SK-N-SH (cell line): Measurements from ENCODE around the gene ACSL1. TPM values are rescaled to one million over a fixed set of nuclear protein-coding genes. Genes with fewer than 3 reads are reported as not detected.

ENCODE experiments used
- CTCF ChIA-PET: fragments of 300-600, 350-600 bp; formaldehyde crosslinking; extraction: SDS; loops from one replicate; lab custom pipeline; 2021; lab: Yijun Ruan, JAX
- POLR2A ChIA-PET: fragments of 350-600 bp; sonication (Branson Sonifier 250); formaldehyde crosslinking; extraction: SDS; loops from one replicate; lab custom pipeline; 2020; ENCODE audit warnings: antibody characterized with exemption, inconsistent platforms; lab: Yijun Ruan, JAX
- DNase-seq: peaks from one replicate; pipeline ENCODE4 v3.0.0; 2012
- H2AFZ ChIP-seq: fragments of 200-600 bp; sonication (generic); 2 replicates; pipeline ENCODE4 v1.8.1; 2016; ENCODE audit warnings: antibody characterized with exemption, mild to moderate bottlenecking, low read depth
- H3F3A ChIP-seq: fragments of 200-600 bp; sonication (generic); replicated peaks from 2 replicates; pipeline ENCODE3; 2016; ENCODE audit warnings: antibody characterized with exemption, mild to moderate bottlenecking; ENCODE audit not compliant: insufficient read depth
- H3K27ac ChIP-seq, 2 experiments: fragments of 200-500 bp in 1 of 2; fragments of 200-600 bp in 1 of 2; sonication (Bioruptor generic) in 1 of 2; sonication (generic), shearing (Covaris generic) in 1 of 2; 2 replicates each; pipeline versions ENCODE4 v1.5.1 to v1.6.1; 2014 to 2016; ENCODE audit warnings: low read depth in 2 of 2, inconsistent platforms in 1 of 2, low read length in 1 of 2, mild to moderate bottlenecking in 1 of 2, mixed read lengths in 1 of 2
- H3K27me3 ChIP-seq: fragments of 200-600 bp; sonication (generic), shearing (Covaris generic); 2 replicates; pipeline ENCODE4 v1.6.1; 2016; ENCODE audit warnings: mixed run types; ENCODE audit not compliant: insufficient read depth
- H3K36me3 ChIP-seq, 2 experiments: fragments of 200-500 bp in 1 of 2; fragments of 200-600 bp in 1 of 2; sonication (Bioruptor generic) in 1 of 2; sonication (generic) in 1 of 2; replicated peaks in 1 of 2; 2 replicates each; pipeline versions ENCODE3 to v1.5.1; 2014 to 2016; ENCODE audit warnings: low read length in 1 of 2, mild to moderate bottlenecking in 1 of 2; ENCODE audit not compliant: insufficient read depth in 2 of 2, control insufficient read depth in 1 of 2
- H3K4me1 ChIP-seq, 2 experiments: fragments of 200-500 bp in 1 of 2; fragments of 200-600 bp in 1 of 2; sonication (Bioruptor generic) in 1 of 2; sonication (generic), shearing (Covaris generic) in 1 of 2; 2 replicates each; pipeline versions ENCODE4 v1.5.1 to v1.6.1; 2014 to 2016; ENCODE audit warnings: low read depth in 1 of 2, low read length in 1 of 2, mixed run types in 1 of 2; ENCODE audit not compliant: insufficient read depth in 2 of 2, control insufficient read depth in 1 of 2
- H3K4me2 ChIP-seq: fragments of 200-600 bp; sonication (generic), shearing (Covaris generic); 2 replicates; pipeline ENCODE4 v1.6.1; 2017; ENCODE audit warnings: mixed run types
- H3K4me3 ChIP-seq, 2 experiments: fragments of 200-500 bp in 1 of 2; fragments of 200-600 bp in 1 of 2; sonication (Bioruptor generic) in 1 of 2; sonication (generic), shearing (Covaris generic) in 1 of 2; 2 replicates each; pipeline versions ENCODE4 v1.5.1 to v1.8.1; 2014 to 2016; ENCODE audit warnings: low read depth in 2 of 2, inconsistent platforms in 1 of 2, low read length in 1 of 2, mild to moderate bottlenecking in 1 of 2, mixed read lengths in 1 of 2, moderate library complexity in 1 of 2
- H3K79me2 ChIP-seq: fragments of 200-600 bp; sonication (generic); 2 replicates; pipeline ENCODE4 v1.8.1; 2017; ENCODE audit warnings: mild to moderate bottlenecking; ENCODE audit not compliant: insufficient read depth
- H3K9ac ChIP-seq: fragments of 200-600 bp; sonication (generic); 2 replicates; pipeline ENCODE4 v1.6.1; 2017; ENCODE audit warnings: mixed run types
- H3K9me2 ChIP-seq: fragments of 200-600 bp; sonication (generic); 2 replicates; pipeline ENCODE4 v1.6.1; 2017; ENCODE audit warnings: mixed run types
- H3K9me3 ChIP-seq: fragments of 200-600 bp; sonication (generic); 2 replicates; pipeline ENCODE4 v1.6.1; 2017; ENCODE audit warnings: mixed run types, mild to moderate bottlenecking, moderate library complexity
- H4K20me1 ChIP-seq: fragments of 200-600 bp; sonication (generic); 2 replicates; pipeline ENCODE4 v1.6.1; 2017; ENCODE audit warnings: mild to moderate bottlenecking, mixed run types; ENCODE audit not compliant: insufficient read depth
- CHD2 ChIP-seq: fragments of 150-350 bp; IDR thresholded peaks from 2 replicates; pipeline ENCODE4 v1.6.1; 2018; ENCODE audit warnings: low read length; ENCODE audit not compliant: partially characterized antibody
- ELF1 ChIP-seq: IDR thresholded peaks from 2 replicates; pipeline ENCODE4 v1.4.0; 2012
- EP300 ChIP-seq, 2 experiments: IDR thresholded peaks; 2 replicates each; pipeline versions ENCODE4 v1.4.0 to v1.6.1; 2012; ENCODE audit warnings: borderline replicate concordance in 1 of 2, low read depth in 1 of 2, low read length in 1 of 2
- FOSL2 ChIP-seq: IDR thresholded peaks from 2 replicates; pipeline ENCODE4 v1.4.0; 2012; ENCODE audit warnings: low read depth, mild to moderate bottlenecking, moderate library complexity, borderline replicate concordance
- FOXM1 ChIP-seq: IDR thresholded peaks from 2 replicates; pipeline ENCODE4 v1.4.0; 2012; ENCODE audit warnings: low read depth, mild to moderate bottlenecking
- MEF2A ChIP-seq: IDR thresholded peaks from 2 replicates; pipeline ENCODE4 v1.4.0; 2012; ENCODE audit warnings: low read depth, borderline replicate concordance
- MXI1 ChIP-seq: IDR thresholded peaks from 2 replicates; pipeline ENCODE4 v1.6.1; 2012; ENCODE audit warnings: mild to moderate bottlenecking, low read depth, low read length, improper control_type of control experiment
- NRF1 ChIP-seq: IDR thresholded peaks from 2 replicates; pipeline ENCODE4 v1.6.1; 2012; ENCODE audit warnings: low read depth, mild to moderate bottlenecking, low read length
- PBX3 ChIP-seq: IDR thresholded peaks from 2 replicates; pipeline ENCODE4; 2012
- POLR2AphosphoS5 ChIP-seq: IDR thresholded peaks from 2 replicates; pipeline ENCODE4 v1.6.1; 2012; ENCODE audit warnings: low read depth, low read length
- RAD21 ChIP-seq: IDR thresholded peaks from 2 replicates; pipeline ENCODE4 v1.6.1; 2012; ENCODE audit warnings: mild to moderate bottlenecking, low read length
- RCOR1 ChIP-seq: fragments of 150-350 bp; IDR thresholded peaks from 2 replicates; pipeline ENCODE4 v1.6.1; 2017; ENCODE audit warnings: antibody characterized with exemption, low read length
- REST ChIP-seq: IDR thresholded peaks from 2 replicates; pipeline ENCODE4 v1.6.1; 2012; ENCODE audit warnings: mild to moderate bottlenecking, low read depth, low read length, moderate library complexity
- WGBS: methylation state at CpG from one replicate; pipeline ENCODE4 v1.1.6; 2017; ENCODE audit warnings: low lambda C conversion rate; 5-methylcytosine and 5-hydroxymethylcytosine counted together
- polyA plus RNA-seq, 3 experiments: library from polyadenylated mRNA; depleted of rRNA; stranded (reverse); fragments of >200 nt; gene quantifications; 2 replicates each; pipeline ENCODE4 v1.2.3, GENCODE V29; 2012
- TF ChIP-seq, protein P1 (sequence below): fragments of 150-350 bp; IDR thresholded peaks from 2 replicates; pipeline ENCODE4 v1.6.1; 2016; ENCODE audit warnings: mild to moderate bottlenecking, low read depth, low read length
- TF ChIP-seq, protein P2 (sequence below): fragments of 150-350 bp; IDR thresholded peaks from 2 replicates; pipeline ENCODE4 v1.6.1; 2017; ENCODE audit warnings: antibody characterized with exemption, low read length, low read depth, borderline replicate concordance

Gene ACSL1
- polyA plus RNA-seq, 1 of the 3 experiments (the other 2 are of a cell fraction) = 7.9 TPM

GRCh38 chr4:184857441-184858121 lies 31.8 kb upstream of the ACSL1 start (continued):
- TF ChIP-seq, protein P1, sequence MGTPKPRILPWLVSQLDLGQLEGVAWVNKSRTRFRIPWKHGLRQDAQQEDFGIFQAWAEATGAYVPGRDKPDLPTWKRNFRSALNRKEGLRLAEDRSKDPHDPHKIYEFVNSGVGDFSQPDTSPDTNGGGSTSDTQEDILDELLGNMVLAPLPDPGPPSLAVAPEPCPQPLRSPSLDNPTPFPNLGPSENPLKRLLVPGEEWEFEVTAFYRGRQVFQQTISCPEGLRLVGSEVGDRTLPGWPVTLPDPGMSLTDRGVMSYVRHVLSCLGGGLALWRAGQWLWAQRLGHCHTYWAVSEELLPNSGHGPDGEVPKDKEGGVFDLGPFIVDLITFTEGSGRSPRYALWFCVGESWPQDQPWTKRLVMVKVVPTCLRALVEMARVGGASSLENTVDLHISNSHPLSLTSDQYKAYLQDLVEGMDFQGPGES = no peak
- no peak for TF ChIP-seq MEF2A
- TF ChIP-seq RAD21 = no peak
- no peak for TF ChIP-seq PBX3

DNA sequence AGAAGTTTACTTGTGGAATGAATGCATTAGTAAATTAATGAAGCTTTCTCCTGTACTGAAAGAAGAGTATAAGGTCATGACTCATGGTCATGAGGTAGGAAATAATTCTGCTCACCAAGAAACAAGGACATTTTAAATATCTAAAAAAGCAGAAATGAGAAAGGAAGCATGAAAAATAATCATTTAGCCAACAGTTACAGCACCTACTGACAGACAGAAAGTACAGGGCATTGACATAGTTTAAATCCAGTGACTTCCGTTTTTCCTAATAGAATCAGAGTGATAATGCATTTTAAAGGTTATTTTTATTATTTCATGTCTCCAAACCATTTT lies 30.5 kb upstream of the ACSL1 start:
- WGBS = 21% methylated on average over 1 of the region's 1 CpG

More for the DNA sequence above, 30.5 kb upstream of the ACSL1 start:
- ChIA-PET POLR2A (no interaction called here), CTCF (no interaction called here)
- Histone ChIP-seq H3K36me3 (no peaks in the 10 kb centered on the region), H3K9me3 (no peaks in the 10 kb centered on the region), H3K4me1 (peaks cover 0 to 8% of the 10 kb centered on the region in 2 experiments; a peak in 2 of 4 replicates), H3K4me3 (no peak overlapping the region), H3K4me2 (no peak overlapping the region), H3K9me2 (no peaks in the 10 kb centered on the region), H3K27me3 (no peaks in the 10 kb centered on the region), H2AFZ (no peak overlapping the region), H3K9ac (no peak overlapping the region), H3K27ac (no peak overlapping the region), H3F3A (no peaks in the 10 kb centered on the region), H4K20me1 (no peaks in the 10 kb centered on the region), H3K79me2 (no peaks in the 10 kb centered on the region)
- TF ChIP-seq FOSL2 (no peak), ELF1 (no peak), RAD21 (no peak), REST (no peak), EP300 (IDR thresholded peaks at IDR 0.05; ENCODE audit: borderline replicate concordance in 1 of 2, low read depth in 1 of 2, low read length in 1 of 2) (no peak), NRF1 (no peak), RCOR1 (no peak), FOXM1 (no peak), CHD2 (no peak), MXI1 (no peak), POLR2AphosphoS5 (no peak)
- TF ChIP-seq, protein P1 = no peak
- TF ChIP-seq, protein P2, sequence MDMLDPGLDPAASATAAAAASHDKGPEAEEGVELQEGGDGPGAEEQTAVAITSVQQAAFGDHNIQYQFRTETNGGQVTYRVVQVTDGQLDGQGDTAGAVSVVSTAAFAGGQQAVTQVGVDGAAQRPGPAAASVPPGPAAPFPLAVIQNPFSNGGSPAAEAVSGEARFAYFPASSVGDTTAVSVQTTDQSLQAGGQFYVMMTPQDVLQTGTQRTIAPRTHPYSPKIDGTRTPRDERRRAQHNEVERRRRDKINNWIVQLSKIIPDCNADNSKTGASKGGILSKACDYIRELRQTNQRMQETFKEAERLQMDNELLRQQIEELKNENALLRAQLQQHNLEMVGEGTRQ = no peak
- DNase-seq = no peak
